ENCODE measurements around the gene PHF21A. TPM values are rescaled to one million over a fixed set of nuclear protein-coding genes. Genes with fewer than 3 reads are reported as not detected.
A peak's percentile ranks its signal among the peaks of the same experiment; 100 is the strongest.

The PHF21A gene
- total RNA-seq, 4 donors from 2014 or later = 12.1 to 83.3 (median 29.3) TPM

GRCh38 chr11:45927332-45927683, 193.9 kb downstream of the PHF21A start:
- Histone ChIP-seq H3K9me3 (no peaks in the 10 kb centered on the region), H3K36me3 (no peaks in the 10 kb centered on the region), H3K27me3 (peaks cover 0 to 8% of the 10 kb centered on the region in 2 donors), H3K4me3 (no peak overlapping the region), H3K27ac (no peak overlapping the region), H3K4me1 (peaks cover 0 to 11% of the 10 kb centered on the region in 2 donors)
- DNase-seq = no peak
- TF ChIP-seq POLR2A (IDR thresholded peaks at IDR 0.05) (no peak), CTCF (IDR thresholded peaks at IDR 0.05) (no peak)
- intact Hi-C loops (cut with DNase I; ENCODE audit: low total_unique reads) = no loop called here

- H3K36me3 ChIP-seq = no peaks in the 10 kb centered on the region
- H3K4me1 ChIP-seq = peaks cover 0 to 16% of the 10 kb centered on the region in 2 donors
- H3K27ac ChIP-seq = no peak overlapping the region
- intact Hi-C loops (cut with DNase I; ENCODE audit: low total_unique reads) = no loop called here
- H3K4me3 ChIP-seq = no peak overlapping the region
- peak in 1 of 2 donors; percentile 11 for DNase-seq
- no peaks in the 10 kb centered on the region for H3K9me3 ChIP-seq
- H3K27me3 ChIP-seq = peaks cover 0 to 12% of the 10 kb centered on the region in 2 donors
- TF ChIP-seq CTCF (IDR thresholded peaks at IDR 0.05) = no peak
- no peak for TF ChIP-seq POLR2A (IDR thresholded peaks at IDR 0.05)
Observed at GRCh38 chr11:45926536-45927331, 194.5 kb downstream of the PHF21A start.

- Histone ChIP-seq H3K36me3 (no peaks in the 10 kb centered on the region), H3K4me1 (peaks cover 0 to 16% of the 10 kb centered on the region in 2 donors), H3K27me3 (peaks cover 0 to 12% of the 10 kb centered on the region in 2 donors), H3K4me3 (no peak overlapping the region), H3K27ac (no peak overlapping the region), H3K9me3 (no peaks in the 10 kb centered on the region)
- intact Hi-C loops (cut with DNase I; ENCODE audit: low total_unique reads) = no loop called here
- peak in 1 of 2 donors; percentile 13 for DNase-seq
- TF ChIP-seq CTCF (IDR thresholded peaks at IDR 0.05) (no peak), POLR2A (IDR thresholded peaks at IDR 0.05) (no peak)
Observed at GRCh38 chr11:45926001-45926401, 195.3 kb downstream of the PHF21A start.

- Histone ChIP-seq H3K36me3 (no peaks in the 10 kb centered on the region), H3K9me3 (no peaks in the 10 kb centered on the region), H3K27ac (no peak overlapping the region), H3K4me1 (peaks cover 0 to 16% of the 10 kb centered on the region in 2 donors), H3K4me3 (no peak overlapping the region), H3K27me3 (peaks cover 0 to 12% of the 10 kb centered on the region in 2 donors)
- no peak for DNase-seq
- intact Hi-C loops (cut with DNase I; ENCODE audit: low total_unique reads) = no loop called here
- no peak for TF ChIP-seq POLR2A (IDR thresholded peaks at IDR 0.05)
- no peak for TF ChIP-seq CTCF (IDR thresholded peaks at IDR 0.05)
Observed at GRCh38 chr11:45925550-45925949, 195.7 kb downstream of the PHF21A start.

GRCh38 chr11:45924927-45925326, 196.3 kb downstream of the PHF21A start:
- Histone ChIP-seq H3K9me3 (no peaks in the 10 kb centered on the region), H3K36me3 (no peaks in the 10 kb centered on the region), H3K4me3 (no peak overlapping the region), H3K4me1 (peaks cover 0 to 16% of the 10 kb centered on the region in 2 donors), H3K27me3 (peaks cover 0 to 12% of the 10 kb centered on the region in 2 donors), H3K27ac (no peak overlapping the region)
- intact Hi-C loops (cut with DNase I; ENCODE audit: low total_unique reads) = no loop called here
- DNase-seq = no peak
- TF ChIP-seq CTCF (IDR thresholded peaks at IDR 0.05) (no peak), POLR2A (IDR thresholded peaks at IDR 0.05) (no peak)

Data from uterus (tissue), 4 donors.